Bronchial epithelial cell (primary cell): ENCODE measurements around the gene TBCA. TPM values are rescaled to one million over a fixed set of nuclear protein-coding genes. Genes with fewer than 3 reads are reported as not detected.
"Not testable (repeated sequence)": the region's sequence is repeated elsewhere in the genome, so short reads cannot be mapped to it uniquely, and the experiment has no call there.

Experiments
- DNase-seq: peaks from one replicate; pipeline ENCODE4 v3.0.0-alpha.2; 2010; ENCODE audit warnings: low read depth
- FAIRE-seq: peaks from 2 replicates; lab custom pipeline; 2011; peaks lifted over from hg19 to GRCh38; lab: Jason Lieb, UNC
- H3K27me3 ChIP-seq: 2 replicates; pipeline ENCODE4 v1.5.1; 2011; ENCODE audit warnings: low read length; ENCODE audit not compliant: control insufficient read depth, insufficient read depth
- H3K36me3 ChIP-seq: 2 replicates; pipeline ENCODE4 v1.5.1; 2011; ENCODE audit warnings: low read length; ENCODE audit not compliant: control insufficient read depth, insufficient read depth
- H3K4me3 ChIP-seq: 2 replicates; pipeline ENCODE4 v1.5.1; 2011; ENCODE audit warnings: mild to moderate bottlenecking, low read depth, low read length, control low read depth
- CTCF ChIP-seq: IDR thresholded peaks from 2 replicates; pipeline ENCODE4 v1.5.1; 2011; ENCODE audit warnings: mild to moderate bottlenecking, moderate library complexity, low read length, control low read depth, inconsistent platforms; ENCODE audit not compliant: insufficient read depth, severe bottlenecking
- total RNA-seq: library from RNA; depleted of rRNA; stranded (reverse); fragments of >200 nt; gene quantifications from 2 replicates; pipeline ENCODE4 v1.2.1, GENCODE V29; 2014

The TBCA gene
- total RNA-seq, 1 donor from 2014 or later, result 68.2 TPM

GRCh38 chr5:77719666-77720363 is 56.3 kb downstream of the TBCA start:
- H3K36me3 ChIP-seq, result no peaks in the 10 kb centered on the region
- H3K27me3 ChIP-seq, result no peaks in the 10 kb centered on the region
- DNase-seq (no peak), FAIRE-seq (no peak)
- H3K4me3 ChIP-seq, result no peak overlapping the region
- no peak for TF ChIP-seq CTCF

GRCh38 chr5:77718934-77719610 is 57.1 kb downstream of the TBCA start:
- FAIRE-seq, result no peak
- TF ChIP-seq CTCF, result no peak

GRCh38 chr5:77709993-77710685 is 66.0 kb downstream of the TBCA start:
- no peaks in the 10 kb centered on the region for H3K27me3 ChIP-seq
- H3K36me3 ChIP-seq, result peaks cover 9% of the 10 kb centered on the region
- FAIRE-seq (no peak), DNase-seq (no peak)
- no peak for TF ChIP-seq CTCF
- H3K4me3 ChIP-seq, result no peak overlapping the region

More at GRCh38 chr5:77718934-77719610, 57.1 kb downstream of the TBCA start:
- H3K4me3 ChIP-seq, result no peak overlapping the region
- H3K27me3 ChIP-seq, result no peaks in the 10 kb centered on the region
- H3K36me3 ChIP-seq, result no peaks in the 10 kb centered on the region
- no peak for DNase-seq

- peaks cover 10% of the 10 kb centered on the region for H3K36me3 ChIP-seq
- no peak for FAIRE-seq
Observed at GRCh38 chr5:77709340-77709739, 66.8 kb downstream of the TBCA start.

GRCh38 chr5:77707791-77708190 is 68.3 kb downstream of the TBCA start:
- no peak for TF ChIP-seq CTCF
- DNase-seq (no peak), FAIRE-seq (no peak)
- H3K4me3 ChIP-seq, result no peak overlapping the region
- H3K36me3 ChIP-seq, result peaks cover 13% of the 10 kb centered on the region
- no peaks in the 10 kb centered on the region for H3K27me3 ChIP-seq

More at GRCh38 chr5:77709340-77709739, 66.8 kb downstream of the TBCA start:
- no peaks in the 10 kb centered on the region for H3K27me3 ChIP-seq
- no peak for TF ChIP-seq CTCF
- H3K4me3 ChIP-seq, result no peak overlapping the region
- no peak for DNase-seq

- not testable (repeated sequence) for H3K4me3 ChIP-seq, H3K27me3 ChIP-seq, FAIRE-seq, H3K36me3 ChIP-seq
- DNase-seq, result peak; percentile 17
Observed at GRCh38 chr5:77699569-77699968, 76.6 kb downstream of the TBCA start.
